WTC11 (cell line): Measurements from ENCODE around the gene CNDP2. TPM values are rescaled to one million over a fixed set of nuclear protein-coding genes. Genes with fewer than 3 reads are reported as not detected.
"Not testable (repeated sequence)": the region's sequence is repeated elsewhere in the genome, so short reads cannot be mapped to it uniquely, and the experiment has no call there.

Experiments used
- ATAC-seq: fragments of 200-7000 bp; cut with Tn5 transposase; 2 replicates; pipeline ENCODE4 v1.10.0; 2021; ENCODE audit warnings: mild to moderate bottlenecking, moderate library complexity
- CTCF ChIA-PET: fragments of 300-600 bp; sonication (Branson Sonifier 250); formaldehyde crosslinking; loops from one replicate; lab custom pipeline; 2021; ENCODE audit warnings: antibody characterized with exemption; lab: Charles Lee
- POLR2A ChIA-PET: fragments of 350-600 bp; sonication (Branson Sonifier 250); formaldehyde crosslinking; loops from one replicate; lab custom pipeline; 2021; ENCODE audit warnings: antibody characterized with exemption; lab: Charles Lee
- DNase-seq: peaks from one replicate; pipeline ENCODE4 v3.0.0; 2021; ENCODE audit warnings: low spot score
- H3K27ac Mint-ChIP-seq: 2 replicates; pipeline ENCODE4 v1.8.0; 2021; ENCODE audit warnings: mixed read lengths
- H3K27me3 Mint-ChIP-seq: 2 replicates; pipeline ENCODE4 v1.8.0; 2021; ENCODE audit warnings: low read depth, mild to moderate bottlenecking, moderate library complexity, mixed read lengths
- H3K36me3 Mint-ChIP-seq: 2 replicates; pipeline ENCODE4 v1.8.0; 2021; ENCODE audit warnings: mixed read lengths
- H3K4me1 Mint-ChIP-seq: 2 replicates; pipeline ENCODE4 v1.8.0; 2022; ENCODE audit warnings: mixed read lengths
- H3K4me3 Mint-ChIP-seq: 2 replicates; pipeline ENCODE4 v1.8.0; 2021; ENCODE audit warnings: mild to moderate bottlenecking, moderate library complexity, mixed read lengths
- H3K9me3 Mint-ChIP-seq: 2 replicates; pipeline ENCODE4 v1.8.0; 2021; ENCODE audit warnings: mixed read lengths
- ATF2 ChIP-seq: sonication (generic); formaldehyde crosslinking; IDR thresholded peaks from 2 replicates; pipeline ENCODE4 v1.8.1; 2022; ENCODE audit warnings: low read depth, missing genetic modification reagents, borderline replicate concordance
- CREB1 ChIP-seq: sonication (generic); formaldehyde crosslinking; IDR thresholded peaks from 2 replicates; pipeline ENCODE4 v1.8.0; 2023; ENCODE audit warnings: mild to moderate bottlenecking, missing genetic modification reagents
- CTCF ChIP-seq: fragments of 200-600 bp; IDR thresholded peaks from 2 replicates; pipeline ENCODE4 v1.8.0; 2022; ENCODE audit warnings: antibody characterized with exemption
- HMGXB4 ChIP-seq: sonication (generic); formaldehyde crosslinking; IDR thresholded peaks from 2 replicates; pipeline ENCODE4 v1.8.1; 2023; ENCODE audit warnings: mild to moderate bottlenecking, moderate library complexity, missing genetic modification reagents
- NFYB ChIP-seq: sonication (generic); formaldehyde crosslinking; conservative IDR thresholded peaks from 2 replicates; pipeline ENCODE4 v1.8.0; 2022; ENCODE audit warnings: low read depth, missing genetic modification reagents
- NR1H2 ChIP-seq: sonication (generic); formaldehyde crosslinking; IDR thresholded peaks from 2 replicates; pipeline ENCODE4 v1.9.0; 2021; ENCODE audit warnings: mild to moderate bottlenecking, moderate library complexity, missing genetic modification reagents
- NR2C2 ChIP-seq: sonication (generic); formaldehyde crosslinking; IDR thresholded peaks from 2 replicates; pipeline ENCODE4 v1.8.0; 2022; ENCODE audit warnings: mild to moderate bottlenecking, missing genetic modification reagents
- PRDM15 ChIP-seq: sonication (generic); formaldehyde crosslinking; IDR thresholded peaks from 2 replicates; pipeline ENCODE4 v1.8.0; 2022; ENCODE audit warnings: missing genetic modification reagents
- SMAD3 ChIP-seq: sonication (generic); formaldehyde crosslinking; IDR thresholded peaks from 2 replicates; pipeline ENCODE4 v1.8.0; 2022; ENCODE audit warnings: missing genetic modification reagents, mild to moderate bottlenecking, borderline replicate concordance
- ZNF416 ChIP-seq: fragments of 250-450 bp; sonication (Bioruptor Pico); IDR thresholded peaks from 2 replicates; pipeline ENCODE4 v1.9.0; 2021; ENCODE audit warnings: mild to moderate bottlenecking, inconsistent platforms
- ZNF425 ChIP-seq: fragments of 250-450 bp; sonication (Bioruptor Pico); conservative IDR thresholded peaks from 2 replicates; pipeline ENCODE4 v1.9.0; 2021; ENCODE audit warnings: mild to moderate bottlenecking
- ZNF512 ChIP-seq: sonication (generic); formaldehyde crosslinking; IDR thresholded peaks from 2 replicates; pipeline ENCODE4 v1.8.1; 2022; ENCODE audit warnings: missing genetic modification reagents, borderline replicate concordance
- total RNA-seq: library from RNA; stranded (reverse); gene quantifications from 3 replicates; pipeline ENCODE4 v1.2.3, GENCODE V29; 2021

Gene CNDP2
- total RNA-seq, 1 experiment from 2014 or later: 248 TPM

- POLR2A ChIA-PET, CTCF ChIA-PET, ATAC-seq, H3K27ac Mint-ChIP-seq, H3K4me1 Mint-ChIP-seq, H3K4me3 Mint-ChIP-seq, DNase-seq: not testable (repeated sequence)
- peaks cover 29% of the 10 kb centered on the region for H3K36me3 Mint-ChIP-seq
- peaks cover 15% of the 10 kb centered on the region for H3K27me3 Mint-ChIP-seq
- H3K9me3 Mint-ChIP-seq: peaks cover 61% of the 10 kb centered on the region
Observed at GRCh38 chr18:74565993-74566392, 69.8 kb downstream of the CNDP2 start.

- no peaks in the 10 kb centered on the region for H3K4me1 Mint-ChIP-seq
- CTCF ChIA-PET: interaction anchor here (0.6 to 3.0 kb wide), 4 partner anchors 16 to 214 kb away, joined by 3 to 9 read pairs (median 6); partner anchors contain the start of gene CNDP2
- DNase-seq (peak; percentile 18), ATAC-seq (no peak)
- TF ChIP-seq CTCF (peak; percentile 21; the same call in 1 of the 2 replicates), ZNF416 (no peak)
- POLR2A ChIA-PET: no interaction called here
- H3K36me3 Mint-ChIP-seq: peaks cover 29% of the 10 kb centered on the region
- H3K27me3 Mint-ChIP-seq: peaks cover 15% of the 10 kb centered on the region
- peaks cover 64% of the 10 kb centered on the region for H3K9me3 Mint-ChIP-seq
- H3K4me3 Mint-ChIP-seq: no peak overlapping the region
- H3K27ac Mint-ChIP-seq: no peak overlapping the region
Observed at GRCh38 chr18:74567822-74568221, 71.7 kb downstream of the CNDP2 start.

DNA sequence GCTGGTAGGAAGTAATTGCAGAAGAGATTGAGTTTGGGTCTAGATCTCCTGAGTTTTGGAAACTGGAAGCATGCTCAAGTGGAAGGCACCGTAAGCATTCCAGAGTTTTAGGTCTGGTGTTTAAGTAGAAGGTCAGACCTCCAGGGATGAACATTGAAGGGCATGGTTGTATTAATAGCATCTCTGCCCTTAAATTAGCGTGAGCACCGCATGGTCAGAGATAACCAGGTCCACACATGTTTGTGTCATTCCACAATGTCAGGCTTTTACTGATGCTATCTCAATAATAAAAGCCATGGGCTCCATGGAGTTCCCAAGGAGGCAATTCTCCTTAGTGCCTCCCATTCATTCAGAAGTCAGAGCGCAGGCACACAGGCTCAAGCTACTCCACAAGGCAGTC is 73.2 kb downstream of the CNDP2 start:
- ChIA-PET POLR2A (no interaction called here), CTCF (interaction anchor here (3.0 kb wide), 1 partner anchor 18 kb away, joined by 9 read pairs; no protein-coding TSS in a partner anchor)
- peaks cover 29% of the 10 kb centered on the region for H3K36me3 Mint-ChIP-seq
- peaks cover 15% of the 10 kb centered on the region for H3K27me3 Mint-ChIP-seq
- H3K9me3 Mint-ChIP-seq: peaks cover 67% of the 10 kb centered on the region
- H3K27ac Mint-ChIP-seq: no peak overlapping the region
- ATAC-seq: no peak
- no peak for DNase-seq
- H3K4me3 Mint-ChIP-seq: no peak overlapping the region
- H3K4me1 Mint-ChIP-seq: 0 out of 2 replicates have a peak, but pooled peaks cover 2% of the 10 kb centered on the region
- TF ChIP-seq PRDM15 (CRISPR knock-in tag) (no peak), NFYB (no peak), SMAD3 (CRISPR knock-in tag) (no peak), NR2C2 (CRISPR knock-in tag) (no peak), ATF2 (CRISPR knock-in tag) (no peak)

- ChIA-PET POLR2A (no interaction called here), CTCF (no interaction called here)
- DNase-seq (no peak), ATAC-seq (no peak)
- peaks cover 21% of the 10 kb centered on the region for H3K36me3 Mint-ChIP-seq
- no peak overlapping the region for H3K4me3 Mint-ChIP-seq
- H3K4me1 Mint-ChIP-seq: 0 out of 2 replicates have a peak, but pooled peaks cover 6% of the 10 kb centered on the region
- H3K27me3 Mint-ChIP-seq: peaks cover 15% of the 10 kb centered on the region
- peaks cover 58% of the 10 kb centered on the region for H3K9me3 Mint-ChIP-seq
- no peak overlapping the region for H3K27ac Mint-ChIP-seq
- no peak for TF ChIP-seq NR1H2 (CRISPR knock-in tag)
- no peak for TF ChIP-seq CREB1 (CRISPR knock-in tag)
- no peak for TF ChIP-seq HMGXB4 (CRISPR knock-in tag)
- TF ChIP-seq CTCF: no peak
- TF ChIP-seq ZNF512 (CRISPR knock-in tag): no peak
- TF ChIP-seq ZNF425 (CRISPR knock-in tag): no peak
Observed at GRCh38 chr18:74570266-74570665, 74.1 kb downstream of the CNDP2 start.
